GM23338 (cell line): Measurements from ENCODE around the gene JAGN1. TPM values are rescaled to one million over a fixed set of nuclear protein-coding genes. Genes with fewer than 3 reads are reported as not detected.
A peak's percentile ranks its signal among the peaks of the same experiment; 100 is the strongest.

Experiments
- ATAC-seq: fragments of 200-7000 bp; cut with Tn5 transposase; 3 replicates; pipeline ENCODE4 v1.9.1; 2020
- DNase-seq: peaks from one replicate; pipeline ENCODE4 v3.0.0-alpha.2; 2015; ENCODE audit warnings: low spot score
- H2AFZ ChIP-seq: fragments of 200-600 bp; sonication (generic); 2 replicates; pipeline ENCODE4 v1.8.0; 2016; ENCODE audit warnings: antibody characterized with exemption, mild to moderate bottlenecking, moderate library complexity
- H3F3A ChIP-seq: fragments of 200-600 bp; sonication (generic); replicated peaks from 2 replicates; pipeline ENCODE4 v1.8.0; 2017; ENCODE audit warnings: antibody characterized with exemption, mixed run types, low read depth
- H3K27ac ChIP-seq: fragments of 200-600 bp; sonication (generic); 2 replicates; pipeline ENCODE4 v1.6.1; 2016; ENCODE audit warnings: low read depth
- H3K27me3 ChIP-seq: fragments of 200-600 bp; sonication (generic); 2 replicates; pipeline ENCODE4 v1.8.0; 2016; ENCODE audit warnings: mild to moderate bottlenecking, mixed run types, moderate library complexity; ENCODE audit not compliant: insufficient read depth
- H3K36me3 ChIP-seq: fragments of 200-600 bp; sonication (generic); 2 replicates; pipeline ENCODE4 v1.8.0; 2016; ENCODE audit warnings: mild to moderate bottlenecking; ENCODE audit not compliant: insufficient read depth
- H3K4me1 ChIP-seq: fragments of 200-600 bp; sonication (generic); 2 replicates; pipeline ENCODE4 v1.8.0; 2016; ENCODE audit warnings: mild to moderate bottlenecking, moderate library complexity; ENCODE audit not compliant: insufficient read depth
- H3K4me2 ChIP-seq: fragments of 200-600 bp; sonication (generic); 2 replicates; pipeline ENCODE4 v1.7.1; 2017; ENCODE audit warnings: mixed run types
- H3K4me3 ChIP-seq: fragments of 200-600 bp; sonication (generic); 2 replicates; pipeline ENCODE4 v1.6.1; 2016; ENCODE audit warnings: mixed run types
- H3K79me2 ChIP-seq: fragments of 200-600 bp; sonication (generic); replicated peaks from 2 replicates; pipeline ENCODE4 v1.8.0; 2017; ENCODE audit warnings: mild to moderate bottlenecking; ENCODE audit not compliant: insufficient read depth
- H3K9me2 ChIP-seq: fragments of 200-600 bp; sonication (generic); 2 replicates; pipeline ENCODE4 v1.8.0; 2017; ENCODE audit not compliant: insufficient read depth
- H4K20me1 ChIP-seq: fragments of 200-600 bp; sonication (generic); replicated peaks from 2 replicates; pipeline ENCODE4 v1.8.0; 2017; ENCODE audit warnings: mild to moderate bottlenecking; ENCODE audit not compliant: insufficient read depth
- H3K27ac Mint-ChIP-seq: 2 replicates; pipeline ENCODE4 v1.8.0; 2020; ENCODE audit warnings: inconsistent platforms, mild to moderate bottlenecking, moderate library complexity, mixed read lengths
- H3K27me3 Mint-ChIP-seq: 3 replicates; pipeline ENCODE4 v1.8.0; 2022; ENCODE audit warnings: low read depth, mild to moderate bottlenecking, moderate library complexity, mixed read lengths, inconsistent platforms; ENCODE audit not compliant: insufficient read depth, poor library complexity
- H3K36me3 Mint-ChIP-seq: 3 replicates; pipeline ENCODE4 v1.8.0; 2021; ENCODE audit warnings: low read depth, mild to moderate bottlenecking, inconsistent platforms, moderate library complexity, mixed read lengths
- H3K4me1 Mint-ChIP-seq: 3 replicates; pipeline ENCODE4 v1.8.0; 2020; ENCODE audit warnings: mild to moderate bottlenecking, inconsistent platforms, mixed read lengths
- H3K4me3 Mint-ChIP-seq: 3 replicates; pipeline ENCODE4 v1.8.0; 2021; ENCODE audit warnings: moderate library complexity, mild to moderate bottlenecking, inconsistent platforms, mixed read lengths
- H3K9me3 Mint-ChIP-seq: 3 replicates; pipeline ENCODE4 v1.8.0; 2020; ENCODE audit warnings: moderate library complexity, mild to moderate bottlenecking, inconsistent platforms, mixed read lengths
- EZH2 ChIP-seq: fragments of 200-600 bp; sonication (generic); IDR thresholded peaks from one replicate; pipeline ENCODE4 v1.8.0; 2017; ENCODE audit warnings: antibody characterized with exemption, mild to moderate bottlenecking, low read depth; ENCODE audit not compliant: unreplicated experiment
- STAT1 ChIP-seq: IDR thresholded peaks from one replicate; pipeline ENCODE4 v1.6.1; 2016; ENCODE audit warnings: antibody characterized with exemption; ENCODE audit not compliant: unreplicated experiment
- ZNF114 ChIP-seq: fragments of 250-450 bp; sonication (Bioruptor Pico); IDR thresholded peaks from 2 replicates; pipeline ENCODE4 v1.5.0; 2020; ENCODE audit warnings: mild to moderate bottlenecking, moderate library complexity
- ZNF331 ChIP-seq: fragments of 250-450 bp; sonication (Bioruptor Pico); IDR thresholded peaks from 2 replicates; pipeline ENCODE4 v1.5.0; 2020; ENCODE audit warnings: low read depth, mild to moderate bottlenecking, moderate library complexity
- ZNF462 ChIP-seq: fragments of 250-450 bp; sonication (Bioruptor Pico); IDR thresholded peaks from 2 replicates; pipeline ENCODE4 v1.5.0; 2020; ENCODE audit warnings: mild to moderate bottlenecking, moderate library complexity
- polyA plus RNA-seq: library from polyadenylated mRNA; unstranded; fragments of >200 nt; fragmentation: Nextera tagmentation; extraction: Ambion mirVana; gene quantifications from 2 replicates; pipeline ENCODE4 v1.2.1, GENCODE V29; 2016
- total RNA-seq: library from RNA; depleted of rRNA; stranded (reverse); fragments of >200 nt; shearing (Covaris generic); gene quantifications from 2 replicates; pipeline ENCODE4 v1.2.3, GENCODE V29; 2014
- TF ChIP-seq, protein P1 (sequence below): IDR thresholded peaks from one replicate; pipeline ENCODE4 v1.6.1; 2018; ENCODE audit warnings: antibody characterized with exemption; ENCODE audit not compliant: unreplicated experiment
- TF ChIP-seq, protein P2 (sequence below), 2 experiments: fragments of 200-600 bp in 1 of 2; sonication (generic) in 1 of 2; conservative IDR thresholded peaks; 2 replicates each; pipeline versions ENCODE4 v1.5.1 to v1.6.1; 2016 to 2017; ENCODE audit warnings: antibody characterized with exemption in 2 of 2, low read depth in 2 of 2, mild to moderate bottlenecking in 2 of 2, moderate library complexity in 1 of 2
- TF ChIP-seq, protein P3 (sequence below): IDR thresholded peaks from 2 replicates; pipeline ENCODE4 v1.6.1; 2016; ENCODE audit warnings: antibody characterized with exemption

Gene JAGN1
- total and polyA plus RNA-seq, 2 experiments from 2014 or later, result 22.5 to 32.0 TPM

DNA sequence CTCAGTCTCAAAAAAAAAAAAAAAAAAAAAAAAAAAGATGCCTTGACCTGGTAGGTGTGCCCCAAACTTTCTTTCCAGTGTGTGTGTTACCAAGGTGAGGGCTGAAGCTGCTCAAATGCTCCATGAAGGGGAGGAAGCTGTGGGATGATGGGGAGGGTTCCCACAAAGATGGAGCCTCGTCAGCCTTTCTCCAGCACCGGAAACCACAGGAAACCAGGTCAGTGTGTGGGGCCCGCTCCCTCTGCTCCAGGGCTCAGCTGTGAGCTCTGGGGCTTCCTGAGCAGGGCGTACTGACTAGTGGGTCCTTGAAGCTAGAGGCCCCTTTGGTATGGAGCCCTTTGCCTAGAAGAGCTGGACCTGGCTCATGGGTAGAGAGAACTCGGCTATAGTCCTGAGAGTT lies 11.6 kb downstream of the JAGN1 start:
- Histone ChIP-seq H3K4me1 (peaks cover 17% of the 10 kb centered on the region), H3K9me2 (no peaks in the 10 kb centered on the region), H3F3A (no peaks in the 10 kb centered on the region), H3K4me2 (peak overlapping the region; percentile 71), H3K27me3 (no peaks in the 10 kb centered on the region), H4K20me1 (no peaks in the 10 kb centered on the region), H3K79me2 (no peaks in the 10 kb centered on the region), H3K27ac (no peak overlapping the region), H3K4me3 (no peak overlapping the region), H2AFZ (peak overlapping the region; percentile 99), H3K36me3 (no peaks in the 10 kb centered on the region)
- Mint-ChIP-seq H3K27ac (no peak overlapping the region), H3K9me3 (no peaks in the 10 kb centered on the region), H3K4me3 (no peak overlapping the region), H3K27me3 (peaks cover 13% of the 10 kb centered on the region), H3K4me1 (peaks cover 20% of the 10 kb centered on the region), H3K36me3 (no peaks in the 10 kb centered on the region; the same call in 2 of the 3 replicates)
- peak; percentile 10 for ATAC-seq
- TF ChIP-seq STAT1 (no peak), ZNF114 (CRISPR knock-in tag) (no peak), ZNF331 (CRISPR knock-in tag) (no peak), ZNF462 (CRISPR knock-in tag) (no peak), EZH2 (no peak)
- TF ChIP-seq, protein P1, sequence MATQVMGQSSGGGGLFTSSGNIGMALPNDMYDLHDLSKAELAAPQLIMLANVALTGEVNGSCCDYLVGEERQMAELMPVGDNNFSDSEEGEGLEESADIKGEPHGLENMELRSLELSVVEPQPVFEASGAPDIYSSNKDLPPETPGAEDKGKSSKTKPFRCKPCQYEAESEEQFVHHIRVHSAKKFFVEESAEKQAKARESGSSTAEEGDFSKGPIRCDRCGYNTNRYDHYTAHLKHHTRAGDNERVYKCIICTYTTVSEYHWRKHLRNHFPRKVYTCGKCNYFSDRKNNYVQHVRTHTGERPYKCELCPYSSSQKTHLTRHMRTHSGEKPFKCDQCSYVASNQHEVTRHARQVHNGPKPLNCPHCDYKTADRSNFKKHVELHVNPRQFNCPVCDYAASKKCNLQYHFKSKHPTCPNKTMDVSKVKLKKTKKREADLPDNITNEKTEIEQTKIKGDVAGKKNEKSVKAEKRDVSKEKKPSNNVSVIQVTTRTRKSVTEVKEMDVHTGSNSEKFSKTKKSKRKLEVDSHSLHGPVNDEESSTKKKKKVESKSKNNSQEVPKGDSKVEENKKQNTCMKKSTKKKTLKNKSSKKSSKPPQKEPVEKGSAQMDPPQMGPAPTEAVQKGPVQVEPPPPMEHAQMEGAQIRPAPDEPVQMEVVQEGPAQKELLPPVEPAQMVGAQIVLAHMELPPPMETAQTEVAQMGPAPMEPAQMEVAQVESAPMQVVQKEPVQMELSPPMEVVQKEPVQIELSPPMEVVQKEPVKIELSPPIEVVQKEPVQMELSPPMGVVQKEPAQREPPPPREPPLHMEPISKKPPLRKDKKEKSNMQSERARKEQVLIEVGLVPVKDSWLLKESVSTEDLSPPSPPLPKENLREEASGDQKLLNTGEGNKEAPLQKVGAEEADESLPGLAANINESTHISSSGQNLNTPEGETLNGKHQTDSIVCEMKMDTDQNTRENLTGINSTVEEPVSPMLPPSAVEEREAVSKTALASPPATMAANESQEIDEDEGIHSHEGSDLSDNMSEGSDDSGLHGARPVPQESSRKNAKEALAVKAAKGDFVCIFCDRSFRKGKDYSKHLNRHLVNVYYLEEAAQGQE, result no peak
- TF ChIP-seq, protein P2, sequence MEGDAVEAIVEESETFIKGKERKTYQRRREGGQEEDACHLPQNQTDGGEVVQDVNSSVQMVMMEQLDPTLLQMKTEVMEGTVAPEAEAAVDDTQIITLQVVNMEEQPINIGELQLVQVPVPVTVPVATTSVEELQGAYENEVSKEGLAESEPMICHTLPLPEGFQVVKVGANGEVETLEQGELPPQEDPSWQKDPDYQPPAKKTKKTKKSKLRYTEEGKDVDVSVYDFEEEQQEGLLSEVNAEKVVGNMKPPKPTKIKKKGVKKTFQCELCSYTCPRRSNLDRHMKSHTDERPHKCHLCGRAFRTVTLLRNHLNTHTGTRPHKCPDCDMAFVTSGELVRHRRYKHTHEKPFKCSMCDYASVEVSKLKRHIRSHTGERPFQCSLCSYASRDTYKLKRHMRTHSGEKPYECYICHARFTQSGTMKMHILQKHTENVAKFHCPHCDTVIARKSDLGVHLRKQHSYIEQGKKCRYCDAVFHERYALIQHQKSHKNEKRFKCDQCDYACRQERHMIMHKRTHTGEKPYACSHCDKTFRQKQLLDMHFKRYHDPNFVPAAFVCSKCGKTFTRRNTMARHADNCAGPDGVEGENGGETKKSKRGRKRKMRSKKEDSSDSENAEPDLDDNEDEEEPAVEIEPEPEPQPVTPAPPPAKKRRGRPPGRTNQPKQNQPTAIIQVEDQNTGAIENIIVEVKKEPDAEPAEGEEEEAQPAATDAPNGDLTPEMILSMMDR (conservative IDR thresholded peaks at IDR 0.05; ENCODE audit: low read depth in 2 of 2), result no peak
- TF ChIP-seq, protein P3, sequence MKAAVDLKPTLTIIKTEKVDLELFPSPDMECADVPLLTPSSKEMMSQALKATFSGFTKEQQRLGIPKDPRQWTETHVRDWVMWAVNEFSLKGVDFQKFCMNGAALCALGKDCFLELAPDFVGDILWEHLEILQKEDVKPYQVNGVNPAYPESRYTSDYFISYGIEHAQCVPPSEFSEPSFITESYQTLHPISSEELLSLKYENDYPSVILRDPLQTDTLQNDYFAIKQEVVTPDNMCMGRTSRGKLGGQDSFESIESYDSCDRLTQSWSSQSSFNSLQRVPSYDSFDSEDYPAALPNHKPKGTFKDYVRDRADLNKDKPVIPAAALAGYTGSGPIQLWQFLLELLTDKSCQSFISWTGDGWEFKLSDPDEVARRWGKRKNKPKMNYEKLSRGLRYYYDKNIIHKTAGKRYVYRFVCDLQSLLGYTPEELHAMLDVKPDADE, result no peak
- DNase-seq, result no peak
